A549 treated with GW870086 at 1 μM for 4 hours (cell line): ENCODE results near the gene DCAKD. TPM values are rescaled to one million over a fixed set of nuclear protein-coding genes. Genes with fewer than 3 reads are reported as not detected.

Experiments
- total RNA-seq: library from RNA; stranded (reverse); fragments of 200-300 nt; extraction: Qiagen RNA extraction; gene quantifications from 5 replicates; pipeline ENCODE4 v1.2.3, GENCODE V29; 2022; ENCODE audit warnings: low read depth

The DCAKD gene
- total RNA-seq = 14.0 to 16.9 TPM (median 16.8 TPM) in 5 replicates

GRCh38 chr17:45051060-45051719 lies at the start of gene DCAKD:
DCAKD (minus strand) TSS chr17:45051632; CDS start chr17:45034885, 16,747 bp downstream.

GRCh38 chr17:45060797-45061605 lies 9.6 kb upstream of the DCAKD start, which contains the start of gene NMT1:
NMT1 (plus strand) TSS chr17:45061317; CDS start chr17:45061330, 13 bp downstream.

Other genes with a start within 250 kb of the DCAKD start
- 24.6 to 30.7 TPM (median 28.3 TPM) in 5 replicates for gene GJC1, start 221.3 kb downstream of the DCAKD start, total RNA-seq
- gene HIGD1B, start 203.7 kb downstream of the DCAKD start, total RNA-seq = not detected in 5 replicates
- gene EFTUD2, start 152.2 kb downstream of the DCAKD start, total RNA-seq = 143 to 164 TPM (median 147 TPM) in 5 replicates
- gene GFAP, start 136.1 kb downstream of the DCAKD start, total RNA-seq = 0.70 to 1.0 TPM (median 0.98 TPM) in 5 replicates
- gene KIF18B, start 103.9 kb downstream of the DCAKD start, total RNA-seq = 28.5 to 39.8 TPM (median 35.4 TPM) in 5 replicates
- 17.0 to 30.5 TPM (median 28.7 TPM) in 5 replicates for gene C1QL1, start 83.3 kb downstream of the DCAKD start, total RNA-seq
- 164 to 390 TPM (median 182 TPM) in 5 replicates for gene NMT1, start 9.7 kb upstream of the DCAKD start, total RNA-seq
- 146 to 212 TPM (median 192 TPM) in 5 replicates for gene PLCD3, start 80.9 kb upstream of the DCAKD start, total RNA-seq
- 6.0 to 8.2 TPM (median 7.3 TPM) in 5 replicates for gene ACBD4, start 84.1 kb upstream of the DCAKD start, total RNA-seq
- gene HEXIM1, start 96.8 kb upstream of the DCAKD start, total RNA-seq = 42.3 to 53.2 TPM (median 47.9 TPM) in 5 replicates
- gene HEXIM2, start 110.2 kb upstream of the DCAKD start, total RNA-seq = 13.8 to 20.2 TPM (median 16.0 TPM) in 5 replicates
- gene FMNL1, start 170.3 kb upstream of the DCAKD start, total RNA-seq = 31.4 to 37.6 TPM (median 36.1 TPM) in 5 replicates
- gene SPATA32, start 210.5 kb upstream of the DCAKD start, total RNA-seq = 0.08 to 0.19 TPM (median 0.15 TPM) in 5 replicates